ENCODE results near the gene SYNM.

SYNM gene

DNA sequence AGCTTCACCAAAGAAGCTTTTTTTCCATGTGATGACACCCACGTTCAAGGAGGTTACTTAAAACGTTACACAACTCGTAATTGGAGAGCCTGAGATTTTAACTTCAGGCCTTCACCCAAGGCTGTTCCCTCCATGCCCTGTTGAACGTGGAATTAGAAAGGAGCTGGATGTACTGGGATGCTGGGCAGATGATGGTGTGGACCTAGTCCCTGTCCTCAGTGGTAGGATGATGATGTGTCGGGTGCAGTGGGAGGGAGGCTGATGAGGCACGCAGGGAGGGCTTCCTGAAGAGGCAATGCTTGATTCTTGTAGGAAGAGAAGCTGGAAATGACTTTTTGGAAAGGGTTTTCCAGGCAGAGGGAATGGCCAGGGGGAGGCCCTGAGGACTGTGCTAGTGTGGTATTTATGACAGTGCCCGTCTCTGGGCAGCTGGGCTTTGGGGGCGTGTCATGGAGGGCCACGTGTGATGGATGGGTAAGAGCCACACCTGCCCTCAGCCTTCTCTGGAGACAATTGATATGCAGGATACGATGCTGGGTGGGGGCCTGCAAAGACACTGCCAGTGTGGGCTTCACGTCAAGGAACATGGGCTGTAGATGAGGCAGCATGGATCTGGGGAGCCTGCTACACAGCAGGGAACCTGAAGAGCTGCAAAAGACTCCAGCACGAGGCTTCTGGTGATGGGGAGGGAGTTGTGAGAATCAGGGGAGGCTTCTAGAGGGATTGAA, 15.3 kb downstream of the SYNM start:
- in situ Hi-C loops (cut with HindIII; ENCODE audit: low sequenced_read_pairs) = no loop called here

DNA sequence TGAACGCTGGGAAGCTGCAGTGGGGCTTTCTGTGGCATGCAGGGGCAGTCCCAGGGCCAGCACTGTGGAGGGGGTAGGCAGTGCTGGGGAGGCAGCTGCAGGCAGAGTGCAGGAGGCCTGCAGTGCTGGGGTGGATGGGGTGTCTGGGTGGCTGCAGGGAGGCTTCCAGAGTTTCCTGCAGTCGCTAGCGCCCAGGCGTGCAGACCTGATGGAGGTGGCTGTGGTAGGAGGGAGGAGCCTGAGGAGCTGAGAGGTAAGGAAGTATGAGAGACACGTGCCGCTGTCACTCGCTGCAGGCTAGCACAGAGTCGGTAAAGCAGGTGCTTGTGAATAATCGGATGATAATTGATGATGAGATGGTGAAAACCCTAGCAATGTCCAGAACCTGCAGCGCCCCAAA, 16.3 kb downstream of the SYNM start:
- in situ Hi-C loops (cut with HindIII; ENCODE audit: low sequenced_read_pairs) = no loop called here

DNA sequence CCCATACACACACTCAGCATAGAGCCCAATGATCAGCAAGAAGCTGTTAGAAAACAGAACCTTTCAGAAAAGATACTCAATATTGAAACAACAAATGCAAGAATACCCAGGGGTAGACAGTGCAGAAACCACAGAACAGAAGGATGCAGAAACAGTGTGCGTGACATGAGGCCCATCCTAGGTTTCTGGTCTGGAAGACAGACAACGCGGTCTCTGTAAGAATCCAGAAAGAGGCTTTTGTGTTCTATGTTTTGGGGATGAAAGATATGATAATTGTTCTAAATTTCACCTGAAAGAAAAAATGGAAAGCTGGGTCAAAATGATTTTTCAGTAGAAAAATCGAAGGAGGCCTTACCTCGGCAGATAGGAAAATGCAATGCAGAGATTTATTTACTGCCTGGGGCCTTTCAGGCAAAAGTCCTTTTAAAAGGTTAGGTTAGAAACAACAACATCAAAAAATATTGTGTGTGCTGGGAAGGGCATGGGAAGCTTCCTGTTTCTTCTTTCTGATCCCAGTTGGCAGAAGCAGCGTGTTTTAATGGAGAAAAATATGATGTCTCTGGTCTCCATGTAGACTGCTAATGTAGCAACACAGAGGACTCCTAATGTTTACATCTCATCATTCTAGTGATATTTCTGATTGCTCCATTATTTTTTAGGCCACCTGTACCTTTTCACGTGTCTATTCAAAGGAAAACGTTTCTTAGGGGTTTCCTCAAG, 17.0 kb downstream of the SYNM start:
- in situ Hi-C loops (cut with HindIII; ENCODE audit: low sequenced_read_pairs) = no loop called here

DNA sequence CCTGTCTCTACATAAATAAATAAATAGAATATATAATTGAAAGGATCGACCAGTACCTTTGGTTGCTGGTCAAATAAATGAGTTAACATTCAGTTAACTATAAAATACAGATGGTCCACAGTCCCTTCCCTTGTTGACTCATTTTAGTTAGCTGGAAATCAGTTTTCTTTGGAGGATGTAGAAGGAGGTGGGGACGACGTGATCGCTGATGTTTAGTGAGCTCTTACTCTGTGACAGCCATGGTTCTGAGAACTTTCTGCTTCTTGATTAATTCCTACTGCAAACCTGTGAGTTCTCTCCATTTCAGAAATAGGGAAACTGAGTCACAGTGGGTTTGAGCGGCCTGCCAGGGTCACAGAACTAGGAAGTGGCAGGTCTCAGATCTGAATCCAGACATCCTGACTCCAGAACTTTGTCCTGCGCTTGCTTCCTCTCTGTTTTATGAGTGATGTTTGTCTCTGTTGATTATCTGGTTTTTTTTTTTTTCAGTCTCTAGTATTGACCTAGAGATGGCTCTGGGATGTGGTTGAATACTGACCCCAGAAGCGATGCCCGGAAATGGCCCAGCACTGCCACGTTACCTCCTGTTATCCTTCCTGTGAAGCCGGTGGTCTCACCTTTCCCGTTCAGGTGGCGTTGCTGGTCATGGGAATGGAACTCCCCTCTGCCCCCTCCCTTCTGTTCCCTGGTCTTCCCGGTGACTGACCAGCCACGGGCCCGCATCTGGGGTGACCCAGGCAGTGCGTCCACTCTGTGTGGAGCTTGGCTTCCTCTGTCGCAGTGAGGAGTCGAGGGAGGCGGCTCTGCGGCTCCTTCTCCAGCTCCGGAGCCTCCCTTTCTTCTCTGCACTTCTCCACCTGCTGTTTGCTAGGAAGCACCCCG, 18.2 kb downstream of the SYNM start:
- in situ Hi-C loops (cut with HindIII; ENCODE audit: low sequenced_read_pairs) = no loop called here

DNA sequence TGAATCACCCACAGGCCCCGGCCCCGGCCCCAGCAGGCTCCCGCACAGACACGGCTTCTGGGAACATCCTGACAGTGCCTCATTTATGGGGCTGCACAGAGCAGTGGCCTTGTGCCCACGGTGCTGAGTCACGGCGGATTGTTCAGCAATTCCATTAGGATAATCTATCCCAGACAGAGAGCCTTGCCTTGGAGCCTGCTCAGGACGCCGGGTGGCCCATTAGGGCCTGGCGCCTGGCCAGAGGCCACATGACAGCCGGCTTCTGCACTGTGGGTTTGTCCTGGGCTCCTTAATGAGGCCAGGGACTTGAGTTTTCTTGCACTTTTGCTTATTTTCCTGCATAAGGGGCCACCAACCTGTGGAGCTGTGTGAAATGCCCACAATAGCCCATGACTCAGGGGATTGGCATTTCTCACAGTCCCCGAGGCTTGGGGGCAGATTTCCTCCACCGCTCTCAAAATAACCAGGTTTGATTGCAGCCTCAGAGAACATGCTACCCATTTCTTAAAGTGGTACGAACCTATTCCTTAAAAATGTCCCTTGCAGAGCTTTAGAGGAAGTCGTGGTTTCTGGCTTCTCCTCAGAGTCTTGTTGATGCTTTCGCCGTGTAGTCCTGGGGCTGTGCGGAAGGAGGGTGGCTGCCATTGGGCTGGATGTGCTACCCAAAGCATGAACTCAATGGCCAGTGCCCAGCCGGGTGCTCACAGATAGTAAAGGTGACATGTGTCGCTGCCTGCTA, 19.0 kb downstream of the SYNM start:
- in situ Hi-C loops (cut with HindIII; ENCODE audit: low sequenced_read_pairs) = no loop called here

DNA sequence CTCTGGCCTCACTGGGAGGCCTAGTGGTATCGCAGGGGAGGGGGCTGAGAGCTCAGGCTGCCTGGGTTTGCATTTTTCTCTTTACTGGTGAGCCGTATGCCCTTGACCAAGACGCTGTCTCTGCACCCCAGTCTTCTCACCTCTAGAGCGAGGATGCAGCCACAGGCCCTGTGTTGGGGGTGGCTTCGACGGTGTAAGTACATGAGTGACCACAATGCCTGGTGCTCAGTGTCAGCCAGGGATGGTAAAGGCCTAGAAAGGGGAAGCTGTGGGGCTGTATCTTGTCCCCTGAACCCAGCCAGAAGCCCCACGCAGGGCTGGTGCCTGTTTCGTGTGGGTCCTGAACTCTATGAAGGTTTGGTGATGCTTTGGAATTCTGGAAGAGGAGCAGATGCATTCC, 19.8 kb downstream of the SYNM start:
- in situ Hi-C loops (cut with HindIII; ENCODE audit: low sequenced_read_pairs) = no loop called here

DNA sequence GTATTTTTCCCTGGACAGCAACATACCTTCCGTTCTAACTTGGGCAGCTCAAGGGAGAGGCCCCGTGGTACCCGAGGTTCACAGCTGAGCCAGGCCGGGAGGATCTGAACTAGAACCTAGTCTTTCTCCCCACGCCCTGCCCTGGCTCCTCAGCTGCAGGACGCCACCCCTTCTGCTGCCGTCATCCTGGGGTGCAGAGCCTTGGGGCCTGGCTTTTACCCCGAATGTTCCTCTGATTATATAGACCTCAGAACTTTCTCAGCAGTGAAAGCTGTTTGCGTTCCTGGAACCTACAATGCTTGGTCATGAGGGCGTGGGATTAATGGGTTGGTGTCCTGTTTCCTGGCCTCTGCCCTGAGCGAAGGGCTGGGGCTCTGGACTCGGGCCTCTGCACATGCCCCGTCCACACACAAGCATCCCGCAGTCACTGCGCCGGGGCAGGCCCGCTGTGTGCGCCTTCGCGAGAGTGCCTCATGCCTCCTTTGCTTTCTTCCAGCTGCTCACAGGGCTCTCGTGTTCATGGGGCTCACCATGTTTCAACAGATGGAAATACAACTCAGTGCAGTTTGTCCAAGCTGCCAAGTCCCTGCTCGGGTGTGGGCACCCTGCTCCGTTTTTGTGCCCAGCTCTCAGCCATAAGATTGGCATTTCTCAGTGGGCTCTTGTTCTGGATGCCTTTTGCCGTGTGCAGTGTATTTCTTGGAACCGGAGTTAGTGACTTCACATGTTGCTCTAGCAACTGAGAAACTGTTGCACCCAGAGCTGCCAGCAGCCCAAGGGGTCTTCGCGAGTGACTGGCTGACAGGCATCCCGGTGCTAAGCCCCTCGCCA, 20.4 kb downstream of the SYNM start:
- in situ Hi-C loops (cut with HindIII; ENCODE audit: low sequenced_read_pairs) = no loop called here

DNA sequence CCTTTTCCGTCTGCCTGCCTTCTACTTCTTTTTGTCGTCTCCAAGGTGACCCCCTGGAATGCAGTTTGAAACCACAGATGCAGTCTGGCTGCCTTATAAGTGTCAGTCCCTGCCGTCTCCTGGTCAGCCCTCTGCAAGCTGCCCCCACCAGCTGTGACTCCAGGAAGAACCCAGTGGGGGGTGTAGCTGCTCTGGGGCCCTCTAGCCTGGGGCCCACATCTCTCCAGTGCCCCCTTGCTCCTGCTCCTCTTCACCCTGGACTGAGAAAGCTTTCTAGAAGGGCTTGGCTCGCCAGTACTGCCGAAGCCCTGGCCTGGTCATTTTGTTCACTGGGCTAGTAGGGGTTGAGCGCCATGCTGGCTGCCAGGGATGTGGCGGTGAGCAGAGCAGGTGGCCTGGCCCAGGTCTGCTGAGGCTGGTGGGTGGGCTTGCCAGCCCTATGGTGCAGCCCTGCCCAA, 21.3 kb downstream of the SYNM start:
- in situ Hi-C loops (cut with HindIII; ENCODE audit: low sequenced_read_pairs) = no loop called here

DNA sequence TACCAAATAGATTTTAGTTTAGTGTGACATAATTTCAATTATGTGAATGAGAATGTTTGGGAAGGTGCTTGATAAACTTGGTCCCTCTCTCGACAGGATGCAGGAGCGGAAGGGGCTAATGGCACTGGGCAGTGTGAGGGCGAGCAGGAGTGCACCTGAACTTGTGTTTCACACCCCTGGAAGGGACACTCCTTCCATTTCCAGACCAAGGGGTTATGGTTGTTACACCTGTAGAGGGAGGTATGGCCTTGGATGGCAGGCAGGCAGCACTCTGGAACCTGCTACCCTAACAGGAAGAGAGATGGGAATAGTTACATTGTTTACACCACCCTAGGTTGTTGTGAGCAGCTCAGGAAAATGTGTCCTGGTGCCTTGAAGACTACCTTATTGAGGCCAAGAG, 22.1 kb downstream of the SYNM start:
- in situ Hi-C loops (cut with HindIII; ENCODE audit: low sequenced_read_pairs) = no loop called here

DNA sequence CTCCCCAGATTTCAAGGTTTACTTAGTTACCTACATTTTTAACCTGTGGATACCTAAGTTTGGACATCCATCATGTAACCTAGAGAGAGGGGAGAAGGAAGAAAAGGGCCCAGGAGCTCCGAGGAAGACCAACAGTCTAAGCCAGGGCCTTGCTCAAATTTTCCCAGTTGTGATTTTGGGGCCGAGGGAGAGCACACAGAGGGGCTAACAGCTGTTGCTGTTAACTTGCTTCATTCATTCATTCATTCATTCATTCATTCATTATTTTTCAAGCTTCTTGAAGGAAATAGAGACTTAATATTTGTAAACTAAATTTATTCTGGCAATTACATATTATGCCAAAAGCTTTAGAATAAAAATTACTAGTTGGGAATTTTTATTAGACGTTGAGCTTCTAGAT, 22.9 kb downstream of the SYNM start:
- in situ Hi-C loops (cut with HindIII; ENCODE audit: low sequenced_read_pairs) = no loop called here

DNA sequence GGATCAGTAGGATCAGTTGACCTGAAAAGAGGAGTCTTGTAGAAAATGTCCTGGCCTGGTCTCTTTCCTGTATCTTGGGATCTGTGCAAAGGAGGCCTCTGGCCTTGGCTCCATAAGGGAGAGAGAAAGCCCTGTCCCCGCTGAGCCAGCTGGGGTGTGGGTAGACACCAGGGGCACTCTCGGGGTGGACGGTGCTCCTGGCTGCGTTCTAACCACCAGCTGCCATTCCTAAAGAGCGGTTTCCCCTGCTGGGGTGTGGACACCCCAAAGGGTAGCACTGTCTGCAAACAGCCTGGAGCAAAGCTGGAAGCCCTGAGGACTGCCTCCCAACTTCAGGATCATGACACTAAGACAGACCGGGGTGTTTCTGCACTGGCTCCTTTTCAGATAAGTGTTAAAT, 23.5 kb downstream of the SYNM start:
- in situ Hi-C loops (cut with HindIII; ENCODE audit: low sequenced_read_pairs) = no loop called here

DNA sequence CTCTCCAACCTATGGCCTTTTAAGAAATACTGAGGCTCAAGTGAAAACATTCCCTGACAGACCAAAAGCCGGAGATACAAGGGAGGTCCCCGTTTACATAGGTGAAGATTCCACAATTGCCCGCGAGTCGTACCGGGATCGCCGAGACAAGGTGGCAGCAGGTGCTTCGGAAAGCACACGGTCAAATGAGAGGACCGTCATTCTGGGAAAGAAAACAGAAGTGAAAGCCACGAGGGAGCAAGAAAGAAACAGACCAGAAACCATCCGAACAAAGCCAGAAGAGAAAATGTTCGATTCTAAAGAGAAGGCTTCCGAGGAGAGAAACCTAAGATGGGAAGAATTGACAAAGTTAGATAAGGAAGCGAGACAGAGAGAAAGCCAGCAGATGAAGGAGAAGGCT, 24.8 kb downstream of the SYNM start:
- in situ Hi-C loops (cut with HindIII; ENCODE audit: low sequenced_read_pairs) = no loop called here

DNA sequence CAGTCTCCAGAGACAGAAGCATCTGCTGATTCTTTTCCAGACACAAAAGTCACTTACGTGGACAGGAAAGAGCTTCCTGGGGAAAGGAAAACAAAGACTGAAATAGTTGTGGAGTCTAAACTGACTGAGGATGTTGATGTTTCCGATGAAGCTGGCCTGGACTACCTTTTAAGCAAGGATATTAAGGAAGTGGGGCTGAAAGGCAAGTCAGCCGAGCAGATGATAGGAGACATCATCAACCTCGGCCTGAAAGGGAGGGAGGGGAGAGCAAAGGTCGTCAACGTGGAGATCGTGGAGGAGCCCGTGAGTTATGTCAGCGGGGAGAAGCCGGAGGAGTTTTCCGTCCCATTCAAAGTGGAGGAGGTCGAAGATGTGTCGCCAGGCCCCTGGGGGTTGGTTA, 25.4 kb downstream of the SYNM start:
- in situ Hi-C loops (cut with HindIII; ENCODE audit: low sequenced_read_pairs) = no loop called here

DNA sequence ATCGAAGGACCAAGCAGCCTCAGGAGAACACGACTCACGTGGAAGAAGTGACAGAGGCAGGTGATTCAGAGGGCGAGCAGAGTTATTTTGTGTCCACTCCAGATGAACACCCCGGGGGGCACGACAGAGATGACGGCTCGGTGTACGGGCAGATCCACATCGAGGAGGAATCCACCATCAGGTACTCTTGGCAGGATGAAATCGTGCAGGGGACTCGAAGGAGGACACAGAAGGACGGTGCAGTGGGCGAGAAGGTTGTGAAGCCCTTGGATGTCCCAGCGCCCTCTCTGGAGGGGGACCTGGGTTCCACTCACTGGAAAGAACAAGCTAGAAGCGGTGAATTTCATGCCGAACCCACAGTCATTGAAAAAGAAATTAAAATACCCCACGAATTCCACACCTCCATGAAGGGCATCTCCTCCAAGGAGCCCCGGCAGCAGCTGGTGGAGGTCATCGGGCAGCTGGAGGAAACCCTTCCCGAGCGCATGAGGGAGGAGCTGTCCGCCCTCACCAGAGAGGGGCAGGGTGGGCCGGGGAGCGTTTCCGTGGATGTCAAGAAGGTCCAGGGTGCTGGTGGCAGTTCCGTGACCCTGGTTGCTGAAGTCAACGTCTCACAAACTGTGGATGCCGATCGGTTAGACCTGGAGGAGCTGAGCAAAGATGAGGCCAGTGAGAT, 26.0 kb downstream of the SYNM start:
- in situ Hi-C loops (cut with HindIII; ENCODE audit: low sequenced_read_pairs) = no loop called here

DNA sequence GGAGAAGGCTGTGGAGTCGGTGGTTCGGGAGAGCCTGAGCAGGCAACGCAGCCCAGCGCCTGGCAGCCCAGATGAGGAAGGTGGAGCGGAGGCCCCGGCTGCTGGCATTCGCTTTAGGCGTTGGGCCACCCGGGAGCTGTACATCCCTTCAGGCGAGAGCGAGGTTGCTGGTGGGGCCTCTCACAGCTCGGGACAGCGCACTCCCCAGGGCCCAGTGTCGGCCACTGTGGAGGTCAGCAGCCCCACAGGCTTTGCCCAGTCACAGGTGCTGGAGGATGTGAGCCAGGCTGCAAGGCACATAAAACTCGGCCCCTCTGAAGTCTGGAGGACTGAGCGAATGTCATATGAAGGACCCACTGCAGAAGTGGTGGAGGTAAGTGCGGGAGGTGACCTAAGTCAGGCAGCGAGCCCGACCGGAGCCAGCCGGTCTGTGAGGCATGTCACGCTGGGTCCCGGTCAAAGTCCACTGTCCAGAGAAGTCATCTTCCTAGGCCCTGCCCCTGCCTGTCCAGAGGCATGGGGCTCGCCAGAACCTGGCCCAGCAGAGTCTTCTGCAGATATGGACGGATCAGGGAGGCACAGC, 26.7 kb downstream of the SYNM start:
- in situ Hi-C loops (cut with HindIII; ENCODE audit: low sequenced_read_pairs) = no loop called here

DNA sequence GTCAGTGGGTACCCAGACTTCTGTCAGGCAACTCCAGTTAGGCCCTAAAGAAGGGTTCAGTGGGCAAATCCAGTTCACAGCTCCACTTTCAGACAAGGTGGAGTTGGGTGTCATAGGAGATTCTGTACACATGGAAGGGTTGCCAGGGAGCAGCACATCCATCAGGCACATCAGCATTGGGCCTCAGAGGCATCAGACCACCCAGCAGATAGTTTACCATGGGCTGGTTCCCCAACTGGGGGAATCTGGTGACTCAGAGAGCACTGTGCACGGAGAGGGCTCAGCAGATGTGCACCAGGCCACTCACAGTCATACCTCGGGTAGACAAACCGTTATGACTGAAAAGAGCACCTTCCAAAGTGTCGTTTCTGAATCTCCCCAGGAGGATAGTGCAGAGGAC, 27.2 kb downstream of the SYNM start:
- in situ Hi-C loops (cut with HindIII; ENCODE audit: low sequenced_read_pairs) = no loop called here

DNA sequence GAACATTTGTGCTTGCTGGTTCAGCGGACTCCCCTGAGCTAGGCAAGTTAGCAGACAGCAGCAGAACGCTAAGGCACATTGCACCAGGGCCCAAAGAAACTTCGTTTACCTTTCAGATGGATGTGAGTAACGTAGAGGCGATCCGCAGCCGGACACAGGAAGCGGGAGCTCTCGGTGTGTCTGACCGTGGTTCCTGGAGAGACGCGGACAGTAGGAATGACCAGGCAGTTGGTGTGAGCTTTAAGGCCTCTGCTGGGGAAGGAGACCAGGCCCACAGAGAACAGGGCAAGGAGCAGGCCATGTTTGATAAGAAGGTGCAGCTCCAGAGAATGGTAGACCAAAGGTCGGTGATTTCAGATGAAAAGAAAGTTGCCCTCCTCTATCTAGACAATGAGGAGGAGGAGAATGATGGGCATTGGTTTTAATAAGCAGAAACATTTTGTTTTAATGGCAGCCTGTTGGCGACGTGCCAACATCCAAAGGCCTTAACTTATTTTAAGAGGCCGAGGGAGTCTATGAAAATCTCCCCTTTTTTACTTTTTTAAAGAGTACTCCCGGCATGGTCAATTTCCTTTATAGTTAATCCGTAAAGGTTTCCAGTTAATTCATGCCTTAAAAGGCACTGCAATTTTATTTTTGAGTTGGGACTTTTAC, 27.9 kb downstream of the SYNM start:
- in situ Hi-C loops (cut with HindIII; ENCODE audit: low sequenced_read_pairs) = no loop called here

DNA sequence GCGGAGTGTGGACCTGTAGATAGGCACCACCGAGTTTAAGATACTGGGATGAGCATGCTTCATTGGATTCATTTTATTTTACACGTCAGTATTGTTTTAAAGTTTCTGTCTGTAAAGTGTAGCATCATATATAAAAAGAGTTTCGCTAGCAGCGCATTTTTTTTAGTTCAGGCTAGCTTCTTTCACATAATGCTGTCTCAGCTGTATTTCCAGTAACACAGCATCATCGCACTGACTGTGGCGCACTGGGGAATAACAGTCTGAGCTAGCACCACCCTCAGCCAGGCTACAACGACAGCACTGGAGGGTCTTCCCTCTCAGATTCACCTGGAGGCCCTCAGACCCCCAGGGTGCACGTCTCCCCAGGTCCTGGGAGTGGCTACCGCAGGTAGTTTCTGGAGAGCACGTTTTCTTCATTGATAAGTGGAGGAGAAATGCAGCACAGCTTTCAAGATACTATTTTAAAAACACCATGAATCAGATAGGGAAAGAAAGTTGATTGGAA, 29.5 kb downstream of the SYNM start:
- in situ Hi-C loops (cut with HindIII; ENCODE audit: low sequenced_read_pairs) = no loop called here

Measured in DLD1 (cell line).